ENCODE results near the gene CDH23.

Gene CDH23

GRCh38 chr10:71589617-71590551, 193.2 kb downstream of the CDH23 start:
- ChIA-PET POLR2A (ENCODE audit: low non-redundant PET) (no interaction called here), CTCF (interaction anchor here (1.5 kb wide), 1 partner anchor 205 kb away, joined by 3 read pairs; no protein-coding TSS in a partner anchor)
- TF ChIP-seq, protein P1, sequence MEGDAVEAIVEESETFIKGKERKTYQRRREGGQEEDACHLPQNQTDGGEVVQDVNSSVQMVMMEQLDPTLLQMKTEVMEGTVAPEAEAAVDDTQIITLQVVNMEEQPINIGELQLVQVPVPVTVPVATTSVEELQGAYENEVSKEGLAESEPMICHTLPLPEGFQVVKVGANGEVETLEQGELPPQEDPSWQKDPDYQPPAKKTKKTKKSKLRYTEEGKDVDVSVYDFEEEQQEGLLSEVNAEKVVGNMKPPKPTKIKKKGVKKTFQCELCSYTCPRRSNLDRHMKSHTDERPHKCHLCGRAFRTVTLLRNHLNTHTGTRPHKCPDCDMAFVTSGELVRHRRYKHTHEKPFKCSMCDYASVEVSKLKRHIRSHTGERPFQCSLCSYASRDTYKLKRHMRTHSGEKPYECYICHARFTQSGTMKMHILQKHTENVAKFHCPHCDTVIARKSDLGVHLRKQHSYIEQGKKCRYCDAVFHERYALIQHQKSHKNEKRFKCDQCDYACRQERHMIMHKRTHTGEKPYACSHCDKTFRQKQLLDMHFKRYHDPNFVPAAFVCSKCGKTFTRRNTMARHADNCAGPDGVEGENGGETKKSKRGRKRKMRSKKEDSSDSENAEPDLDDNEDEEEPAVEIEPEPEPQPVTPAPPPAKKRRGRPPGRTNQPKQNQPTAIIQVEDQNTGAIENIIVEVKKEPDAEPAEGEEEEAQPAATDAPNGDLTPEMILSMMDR (conservative IDR thresholded peaks at IDR 0.05; ENCODE audit: low read depth) = no peak
- H3K27ac ChIP-seq = no peak overlapping the region
- no peak for DNase-seq (ENCODE audit: low spot score)

DNA sequence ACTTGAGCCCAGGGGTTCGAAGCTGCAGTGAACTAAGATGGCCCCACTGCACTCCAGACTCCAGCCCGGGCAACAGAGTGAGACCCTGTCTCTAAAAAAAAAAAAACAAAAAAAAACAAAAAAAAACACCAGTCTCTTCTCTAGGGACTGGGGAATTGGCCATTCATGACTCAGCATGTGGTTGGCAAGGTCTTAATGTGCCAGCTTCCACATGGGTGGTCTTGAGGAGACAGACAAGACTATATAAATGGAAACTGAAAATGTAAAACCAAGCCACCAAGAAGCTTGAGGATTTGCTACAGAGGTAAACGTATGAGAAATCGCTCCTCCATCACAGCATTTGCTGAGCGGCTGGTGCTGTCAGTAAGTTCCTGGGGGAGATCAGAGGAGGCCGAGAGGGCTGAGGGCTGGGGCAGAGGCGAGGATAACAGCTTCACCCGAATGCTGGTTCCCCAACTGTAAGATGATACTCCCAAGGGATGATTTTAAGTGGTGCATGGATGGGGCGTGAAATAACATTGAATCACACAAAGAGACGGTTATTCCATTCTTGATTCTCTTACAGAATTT, 194.1 kb downstream of the CDH23 start:
- no peak for DNase-seq (ENCODE audit: low spot score)
- POLR2A ChIA-PET (ENCODE audit: low non-redundant PET) = no interaction called here
- CTCF ChIA-PET = interaction anchor here (0.6 to 0.7 kb wide), 2 partner anchors 101 to 169 kb away, joined by 3 read pairs; no protein-coding TSS in a partner anchor
- TF ChIP-seq, protein P1 (conservative IDR thresholded peaks at IDR 0.05; ENCODE audit: low read depth) = no peak
- no peak overlapping the region for H3K27ac ChIP-seq

DNA sequence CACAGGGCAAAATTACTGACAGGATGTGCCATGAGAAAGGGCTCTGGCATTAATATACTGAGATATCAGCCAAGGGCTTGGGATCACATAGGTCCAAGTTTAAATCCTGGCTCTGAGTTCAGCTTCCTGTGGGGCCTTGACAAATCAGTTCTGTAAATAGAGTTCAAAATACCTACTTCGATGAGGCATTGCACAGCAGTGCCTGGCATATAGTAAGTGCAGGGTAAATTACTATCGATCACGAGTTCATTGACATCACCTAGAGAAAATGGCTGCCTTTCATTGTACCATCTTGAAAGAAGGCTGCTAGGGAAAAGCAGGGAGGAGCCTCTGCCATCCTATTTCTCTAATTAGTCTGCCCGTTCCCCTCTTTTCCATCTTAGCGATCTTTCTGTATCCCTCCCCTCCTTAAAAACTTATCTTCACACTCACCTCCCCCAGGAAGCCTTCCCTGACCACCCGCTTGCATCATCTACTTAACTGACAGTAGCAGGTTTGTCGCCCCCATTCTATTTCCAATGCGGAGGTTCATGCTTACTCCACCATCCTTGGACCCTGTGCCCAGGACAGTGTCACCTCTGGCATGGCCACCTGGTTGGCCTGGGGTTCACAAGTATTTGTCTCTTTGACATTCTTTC, 198.3 kb downstream of the CDH23 start:
- H3K27ac ChIP-seq = no peak overlapping the region
- ChIA-PET POLR2A (ENCODE audit: low non-redundant PET) (no interaction called here), CTCF (no interaction called here)
- no peak for DNase-seq (ENCODE audit: low spot score)
- TF ChIP-seq, protein P1 (conservative IDR thresholded peaks at IDR 0.05; ENCODE audit: low read depth) = no peak

- POLR2A ChIA-PET (ENCODE audit: low non-redundant PET) = no interaction called here
- DNase-seq (ENCODE audit: low spot score) = no peak
- CTCF ChIA-PET = no interaction called here
- TF ChIP-seq, protein P1 (conservative IDR thresholded peaks at IDR 0.05; ENCODE audit: low read depth) = no peak
- H3K27ac ChIP-seq = no peak overlapping the region
Observed at GRCh38 chr10:71595649-71596048, 198.9 kb downstream of the CDH23 start.

GRCh38 chr10:71596127-71596526, 199.4 kb downstream of the CDH23 start:
- CTCF ChIA-PET = no interaction called here
- POLR2A ChIA-PET (ENCODE audit: low non-redundant PET) = no interaction called here
- no peak for DNase-seq (ENCODE audit: low spot score)
- TF ChIP-seq, protein P1 (conservative IDR thresholded peaks at IDR 0.05; ENCODE audit: low read depth) = no peak
- no peak overlapping the region for H3K27ac ChIP-seq

- ChIA-PET CTCF (no interaction called here), POLR2A (ENCODE audit: low non-redundant PET) (no interaction called here)
- no peak for DNase-seq (ENCODE audit: low spot score)
- TF ChIP-seq, protein P1 (conservative IDR thresholded peaks at IDR 0.05; ENCODE audit: low read depth) = no peak
- no peak overlapping the region for H3K27ac ChIP-seq
Observed at GRCh38 chr10:71596759-71597158, 200.0 kb downstream of the CDH23 start.

Data from RWPE1 (cell line).